ENCODE data around the gene PLCL2. TPM values are rescaled to one million over a fixed set of nuclear protein-coding genes. Genes with fewer than 3 reads are reported as not detected.

Gene PLCL2
- total RNA-seq, 1 experiment from 2014 or later = 0.51 TPM

GRCh38 chr3:17035966-17036365 is 151.2 kb downstream of the PLCL2 start:
- no peak for TF ChIP-seq CTCF (IDR thresholded peaks at IDR 0.05; ENCODE audit: unreplicated experiment)
- CTCF ChIA-PET = interaction anchor here (0.6 to 0.7 kb wide), 2 partner anchors 406 to 426 kb away, joined by 3 read pairs; no protein-coding TSS in a partner anchor
- peaks cover 19% of the 10 kb centered on the region for H3K4me1 Mint-ChIP-seq (ENCODE audit: insufficient read depth, unreplicated experiment)
- no TSS peak for BruUV-seq (replicated peaks)
- no peak overlapping the region for H3K27ac Mint-ChIP-seq (ENCODE audit: low read depth, unreplicated experiment)
- intact Hi-C loops (cut with micrococcal nuclease) = loop anchor here (10.0 kb wide), 1 partner anchor 211 kb away; no protein-coding TSS in a partner anchor
- H3K9me3 Mint-ChIP-seq (ENCODE audit: unreplicated experiment) = no peaks in the 10 kb centered on the region
- no peak for DNase-seq (ENCODE audit: unreplicated experiment)
- no peaks in the 10 kb centered on the region for H3K36me3 Mint-ChIP-seq (ENCODE audit: insufficient read depth, unreplicated experiment)
- H3K27me3 Mint-ChIP-seq (ENCODE audit: insufficient read depth, unreplicated experiment) = no peaks in the 10 kb centered on the region
- POLR2A ChIA-PET = interaction anchor here (0.7 kb wide), 1 partner anchor 17 kb away, joined by 3 read pairs; no protein-coding TSS in a partner anchor
- H3K4me3 Mint-ChIP-seq (ENCODE audit: unreplicated experiment) = no peak overlapping the region

- ChIA-PET POLR2A (interaction anchor here (1.3 kb wide), 1 partner anchor 188 kb away, joined by 4 read pairs; no protein-coding TSS in a partner anchor), CTCF (no interaction called here)
Observed at GRCh38 chr3:17038141-17038540, 153.4 kb downstream of the PLCL2 start.

GRCh38 chr3:17038900-17039553 is 154.3 kb downstream of the PLCL2 start:
- no peak for TF ChIP-seq CTCF (IDR thresholded peaks at IDR 0.05; ENCODE audit: unreplicated experiment)
- H3K36me3 Mint-ChIP-seq (ENCODE audit: insufficient read depth, unreplicated experiment) = no peaks in the 10 kb centered on the region
- ChIA-PET POLR2A (interaction anchor here (1.3 kb wide), 2 partner anchors 188 to 429 kb away, joined by 3 to 4 read pairs; no protein-coding TSS in a partner anchor), CTCF (interaction anchor here (0.6 to 1.2 kb wide), 2 partner anchors 212 to 438 kb away, joined by 3 read pairs; no protein-coding TSS in a partner anchor)
- no peak for DNase-seq (ENCODE audit: unreplicated experiment)
- intact Hi-C loops (cut with micrococcal nuclease) = loop anchor here (1.0 to 10.0 kb wide), 2 partner anchors 194 to 214 kb away; no protein-coding TSS in a partner anchor
- H3K27me3 Mint-ChIP-seq (ENCODE audit: insufficient read depth, unreplicated experiment) = no peaks in the 10 kb centered on the region
- no TSS peak for BruUV-seq (replicated peaks)
- no peaks in the 10 kb centered on the region for H3K9me3 Mint-ChIP-seq (ENCODE audit: unreplicated experiment)
- peak overlapping the region; percentile 21 for H3K27ac Mint-ChIP-seq (ENCODE audit: low read depth, unreplicated experiment)
- H3K4me1 Mint-ChIP-seq (ENCODE audit: insufficient read depth, unreplicated experiment) = peaks cover 13% of the 10 kb centered on the region
- no peak overlapping the region for H3K4me3 Mint-ChIP-seq (ENCODE audit: unreplicated experiment)

More at GRCh38 chr3:17038141-17038540, 153.4 kb downstream of the PLCL2 start:
- intact Hi-C loops (cut with micrococcal nuclease) = loop anchor here (10.0 kb wide), 1 partner anchor 213 kb away; no protein-coding TSS in a partner anchor
- Mint-ChIP-seq H3K36me3 (ENCODE audit: insufficient read depth, unreplicated experiment) (no peaks in the 10 kb centered on the region), H3K27ac (ENCODE audit: low read depth, unreplicated experiment) (no peak overlapping the region), H3K4me3 (ENCODE audit: unreplicated experiment) (no peak overlapping the region), H3K9me3 (ENCODE audit: unreplicated experiment) (no peaks in the 10 kb centered on the region), H3K4me1 (ENCODE audit: insufficient read depth, unreplicated experiment) (peaks cover 20% of the 10 kb centered on the region), H3K27me3 (ENCODE audit: insufficient read depth, unreplicated experiment) (no peaks in the 10 kb centered on the region)
- no peak for DNase-seq (ENCODE audit: unreplicated experiment)
- BruUV-seq (replicated peaks) = no TSS peak
- TF ChIP-seq CTCF (IDR thresholded peaks at IDR 0.05; ENCODE audit: unreplicated experiment) = no peak

- intact Hi-C loops (cut with micrococcal nuclease) = loop anchor here (1.0 to 10.0 kb wide), 2 partner anchors 194 to 215 kb away; no protein-coding TSS in a partner anchor
- peak; percentile 85 for DNase-seq (ENCODE audit: unreplicated experiment)
- H3K4me3 Mint-ChIP-seq (ENCODE audit: unreplicated experiment) = no peak overlapping the region
- H3K9me3 Mint-ChIP-seq (ENCODE audit: unreplicated experiment) = no peaks in the 10 kb centered on the region
- ChIA-PET POLR2A (interaction anchor here (1.3 kb wide), 2 partner anchors 187 to 430 kb away, joined by 3 to 4 read pairs; no protein-coding TSS in a partner anchor), CTCF (interaction anchor here (0.6 to 1.6 kb wide), 4 partner anchors 45 to 439 kb away, joined by 3 to 4 read pairs (median 3); no protein-coding TSS in a partner anchor)
- no peak for TF ChIP-seq CTCF (IDR thresholded peaks at IDR 0.05; ENCODE audit: unreplicated experiment)
- H3K4me1 Mint-ChIP-seq (ENCODE audit: insufficient read depth, unreplicated experiment) = peaks cover 14% of the 10 kb centered on the region
- BruUV-seq (replicated peaks) = no TSS peak
- H3K27ac Mint-ChIP-seq (ENCODE audit: low read depth, unreplicated experiment) = peak overlapping the region; percentile 21
- H3K27me3 Mint-ChIP-seq (ENCODE audit: insufficient read depth, unreplicated experiment) = no peaks in the 10 kb centered on the region
- no peaks in the 10 kb centered on the region for H3K36me3 Mint-ChIP-seq (ENCODE audit: insufficient read depth, unreplicated experiment)
Observed at GRCh38 chr3:17039594-17039993, 154.8 kb downstream of the PLCL2 start.

Data from MCF 10A (cell line).